SU-DHL-6 (cell line): ENCODE results near the gene CCL21.
"Not testable (repeated sequence)": the region's sequence is repeated elsewhere in the genome, so short reads cannot be mapped to it uniquely, and the experiment has no call there.

Experiments
- H2AFZ ChIP-seq: fragments of 200-600 bp; sonication (generic); 2 replicates; pipeline ENCODE4 v1.6.1; 2014; ENCODE audit warnings: low read depth, mild to moderate bottlenecking, moderate library complexity, mixed read lengths, antibody characterized with exemption, low read length; ENCODE audit not compliant: severe bottlenecking
- H3F3A ChIP-seq: fragments of 200-600 bp; shearing (Covaris generic); 2 replicates; pipeline ENCODE4 v1.6.0; 2016; ENCODE audit warnings: antibody characterized with exemption, mild to moderate bottlenecking; ENCODE audit not compliant: insufficient read depth
- H3K27ac ChIP-seq: fragments of 200-600 bp; sonication (generic); 2 replicates; pipeline ENCODE4 v1.5.1; 2016; ENCODE audit warnings: low read depth, mild to moderate bottlenecking, low read length, moderate library complexity, mixed read lengths
- H3K27me3 ChIP-seq: fragments of 200-600 bp; sonication (generic), shearing (Covaris generic); 2 replicates; pipeline ENCODE4 v1.6.0; 2014; ENCODE audit warnings: mild to moderate bottlenecking, low read length
- H3K36me3 ChIP-seq: fragments of 200-600 bp; sonication (generic); 2 replicates; pipeline ENCODE4 v1.6.1; 2014; ENCODE audit warnings: mild to moderate bottlenecking, low read length, mixed read lengths
- H3K4me2 ChIP-seq: fragments of 300-600, 200-600 bp; shearing (Covaris generic), sonication (generic); 2 replicates; pipeline ENCODE4 v1.6.0; 2014; ENCODE audit warnings: low read length, low read depth, mild to moderate bottlenecking; ENCODE audit not compliant: poor library complexity, severe bottlenecking
- H3K4me3 ChIP-seq: fragments of 200-600 bp; sonication (generic); 2 replicates; pipeline ENCODE4 v1.5.1; 2014; ENCODE audit warnings: antibody characterized with exemption, low read length, mild to moderate bottlenecking, mixed read lengths; ENCODE audit not compliant: insufficient read depth, poor library complexity, severe bottlenecking
- H3K79me2 ChIP-seq: fragments of 200-600 bp; sonication (generic); 2 replicates; pipeline ENCODE4 v1.6.1; 2014; ENCODE audit warnings: mild to moderate bottlenecking, low read length, moderate library complexity; ENCODE audit not compliant: insufficient read depth
- H3K9ac ChIP-seq: fragments of 200-600 bp; sonication (generic); 2 replicates; pipeline ENCODE4 v1.7.0; 2014; ENCODE audit warnings: mild to moderate bottlenecking, low read length
- H3K9me2 ChIP-seq: fragments of 200-600 bp; sonication (generic); replicated peaks from 2 replicates; pipeline ENCODE4 v1.6.1; 2014; ENCODE audit warnings: low read length; ENCODE audit not compliant: insufficient read depth
- H3K9me3 ChIP-seq: fragments of 200-600 bp; sonication (generic); 2 replicates; pipeline ENCODE4 v1.6.1; 2014; ENCODE audit warnings: low read length, mixed read lengths; ENCODE audit not compliant: insufficient read depth
- H4K20me1 ChIP-seq: fragments of 200-600 bp; sonication (generic); 2 replicates; pipeline ENCODE4 v1.6.1; 2014; ENCODE audit warnings: low read depth, mild to moderate bottlenecking, antibody characterized with exemption, low read length, moderate library complexity, mixed read lengths
- EZH2phosphoT487 ChIP-seq: fragments of 200-600 bp; sonication (generic), shearing (Covaris generic); conservative IDR thresholded peaks from 2 replicates; pipeline ENCODE4 v1.6.1; 2018; ENCODE audit warnings: mild to moderate bottlenecking, antibody characterized with exemption, low read length, moderate library complexity, mixed read lengths
- TF ChIP-seq, protein P1 (sequence below): fragments of 200-600 bp; sonication (generic); IDR thresholded peaks from one replicate; pipeline ENCODE4 v1.5.1; 2017; ENCODE audit warnings: antibody characterized with exemption, mild to moderate bottlenecking, low read length, moderate library complexity; ENCODE audit not compliant: insufficient read depth, poor library complexity, severe bottlenecking

The CCL21 gene

DNA sequence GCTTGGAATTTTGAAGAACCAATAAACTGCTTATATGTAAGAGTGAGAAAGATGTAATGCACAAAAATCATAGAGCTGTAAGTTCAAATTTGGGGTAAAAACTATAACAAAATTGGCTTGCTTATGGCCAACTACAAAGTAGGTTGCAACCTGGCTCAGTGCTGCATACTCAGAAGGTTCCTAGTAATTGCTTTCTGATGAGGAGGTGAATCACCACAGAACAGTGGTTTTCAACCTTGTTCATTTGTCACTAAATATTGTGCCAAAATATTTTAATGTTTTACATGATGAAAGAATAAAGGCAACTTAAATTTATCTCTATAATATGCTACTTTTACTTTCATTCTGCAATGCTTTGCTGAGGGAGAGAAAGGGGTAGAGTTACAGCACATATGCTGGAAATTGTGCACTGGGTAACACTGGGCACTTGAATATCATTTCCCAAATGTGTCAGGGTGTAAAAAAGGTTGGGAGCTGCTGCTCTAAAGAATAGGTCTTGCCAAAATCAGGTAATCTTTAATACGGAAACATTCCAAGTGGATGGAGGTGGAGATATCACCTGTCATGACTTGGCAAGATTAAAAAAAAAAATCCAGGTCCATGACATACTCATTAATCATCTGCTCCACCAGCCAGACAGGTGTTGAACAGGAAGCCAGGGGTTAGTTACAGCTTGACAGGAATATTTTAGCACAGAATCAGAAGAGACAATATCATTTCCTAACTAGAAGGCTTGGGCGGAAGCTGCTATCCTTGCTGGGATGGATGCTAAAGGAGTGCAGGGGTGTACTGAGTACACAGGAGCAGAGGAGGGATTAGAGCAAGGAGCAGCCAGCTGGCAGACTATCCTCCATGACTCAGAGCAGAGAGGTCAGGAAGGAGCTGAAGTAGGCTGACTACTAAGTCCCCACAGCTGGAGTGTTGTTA lies 34.6 kb upstream of the CCL21 start:
- Histone ChIP-seq H3K36me3 (no peaks in the 10 kb centered on the region), H3K4me3 (no peak overlapping the region), H3K9ac (no peak overlapping the region), H3K79me2 (no peaks in the 10 kb centered on the region), H3K9me3 (no peaks in the 10 kb centered on the region; the same call in 1 of the 2 replicates), H3K27me3 (0 out of 2 replicates have a peak, but pooled peaks cover 2% of the 10 kb centered on the region), H2AFZ (no peak overlapping the region), H3F3A (no peaks in the 10 kb centered on the region), H3K4me2 (no peak overlapping the region), H4K20me1 (no peaks in the 10 kb centered on the region), H3K27ac (no peak overlapping the region), H3K9me2 (no peaks in the 10 kb centered on the region)
- TF ChIP-seq, protein P1, sequence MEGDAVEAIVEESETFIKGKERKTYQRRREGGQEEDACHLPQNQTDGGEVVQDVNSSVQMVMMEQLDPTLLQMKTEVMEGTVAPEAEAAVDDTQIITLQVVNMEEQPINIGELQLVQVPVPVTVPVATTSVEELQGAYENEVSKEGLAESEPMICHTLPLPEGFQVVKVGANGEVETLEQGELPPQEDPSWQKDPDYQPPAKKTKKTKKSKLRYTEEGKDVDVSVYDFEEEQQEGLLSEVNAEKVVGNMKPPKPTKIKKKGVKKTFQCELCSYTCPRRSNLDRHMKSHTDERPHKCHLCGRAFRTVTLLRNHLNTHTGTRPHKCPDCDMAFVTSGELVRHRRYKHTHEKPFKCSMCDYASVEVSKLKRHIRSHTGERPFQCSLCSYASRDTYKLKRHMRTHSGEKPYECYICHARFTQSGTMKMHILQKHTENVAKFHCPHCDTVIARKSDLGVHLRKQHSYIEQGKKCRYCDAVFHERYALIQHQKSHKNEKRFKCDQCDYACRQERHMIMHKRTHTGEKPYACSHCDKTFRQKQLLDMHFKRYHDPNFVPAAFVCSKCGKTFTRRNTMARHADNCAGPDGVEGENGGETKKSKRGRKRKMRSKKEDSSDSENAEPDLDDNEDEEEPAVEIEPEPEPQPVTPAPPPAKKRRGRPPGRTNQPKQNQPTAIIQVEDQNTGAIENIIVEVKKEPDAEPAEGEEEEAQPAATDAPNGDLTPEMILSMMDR: no peak
- TF ChIP-seq EZH2phosphoT487: no peak

DNA sequence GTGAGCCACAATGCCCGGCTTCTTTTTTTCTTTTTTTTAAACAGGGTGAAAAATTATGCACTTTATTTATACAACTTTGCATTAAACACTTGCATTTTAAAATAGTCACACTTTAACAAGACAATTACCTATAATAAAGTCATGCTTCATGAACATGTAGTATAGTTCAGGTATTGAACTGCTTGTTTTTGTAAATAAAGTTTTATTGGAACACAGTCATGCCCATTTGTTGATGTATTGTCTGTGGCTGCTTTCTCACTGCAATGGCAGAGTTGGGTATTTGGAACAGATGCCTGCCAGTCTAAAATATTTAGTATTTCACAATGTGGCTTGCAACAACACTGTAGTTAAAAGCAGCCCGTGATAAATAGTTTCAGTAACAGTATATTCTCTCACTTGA lies 32.8 kb upstream of the CCL21 start:
- no peak overlapping the region for H3K27ac ChIP-seq
- H4K20me1 ChIP-seq: no peaks in the 10 kb centered on the region

DNA sequence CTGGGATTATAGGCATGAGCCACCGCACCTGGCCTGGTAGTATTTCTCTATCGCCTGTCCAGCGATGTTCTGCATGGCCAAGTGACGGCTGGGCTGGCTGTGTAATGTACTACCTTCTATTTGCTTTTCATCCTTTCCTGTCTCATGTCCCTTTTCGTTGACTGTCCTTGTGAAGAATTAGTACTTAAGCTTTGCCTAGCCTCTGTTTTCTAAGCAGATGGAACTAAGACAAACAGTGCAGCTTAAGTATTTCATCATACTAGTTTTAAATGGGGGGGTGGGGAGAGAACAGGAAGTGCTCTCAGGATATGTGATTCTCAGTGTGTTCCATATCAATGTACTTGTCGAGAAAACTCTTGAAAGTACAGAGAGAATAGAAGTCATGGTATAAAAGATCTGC lies 31.7 kb upstream of the CCL21 start:
- Histone ChIP-seq H3K79me2 (no peaks in the 10 kb centered on the region), H3K27me3 (peaks cover 3% of the 10 kb centered on the region; the same call in 1 of the 2 replicates), H3K9ac (no peak overlapping the region), H3K9me2 (no peaks in the 10 kb centered on the region), H3K9me3 (no peaks in the 10 kb centered on the region), H3K27ac (no peak overlapping the region), H2AFZ (no peak overlapping the region), H3K36me3 (no peaks in the 10 kb centered on the region), H3K4me2 (no peak overlapping the region), H4K20me1 (no peaks in the 10 kb centered on the region), H3F3A (no peaks in the 10 kb centered on the region), H3K4me3 (no peak overlapping the region)
- TF ChIP-seq, protein P1: no peak
- TF ChIP-seq EZH2phosphoT487: no peak

More for the DNA sequence above, 32.8 kb upstream of the CCL21 start:
- Histone ChIP-seq H2AFZ (no peak overlapping the region), H3K9ac (no peak overlapping the region), H3K4me2 (no peak overlapping the region), H3K79me2 (no peaks in the 10 kb centered on the region), H3K9me2 (no peaks in the 10 kb centered on the region), H3K36me3 (no peaks in the 10 kb centered on the region), H3K4me3 (no peak overlapping the region), H3K9me3 (no peaks in the 10 kb centered on the region; the same call in 1 of the 2 replicates), H3F3A (no peaks in the 10 kb centered on the region), H3K27me3 (0 out of 2 replicates have a peak, but pooled peaks cover 2% of the 10 kb centered on the region)
- no peak for TF ChIP-seq EZH2phosphoT487
- TF ChIP-seq, protein P1: no peak

DNA sequence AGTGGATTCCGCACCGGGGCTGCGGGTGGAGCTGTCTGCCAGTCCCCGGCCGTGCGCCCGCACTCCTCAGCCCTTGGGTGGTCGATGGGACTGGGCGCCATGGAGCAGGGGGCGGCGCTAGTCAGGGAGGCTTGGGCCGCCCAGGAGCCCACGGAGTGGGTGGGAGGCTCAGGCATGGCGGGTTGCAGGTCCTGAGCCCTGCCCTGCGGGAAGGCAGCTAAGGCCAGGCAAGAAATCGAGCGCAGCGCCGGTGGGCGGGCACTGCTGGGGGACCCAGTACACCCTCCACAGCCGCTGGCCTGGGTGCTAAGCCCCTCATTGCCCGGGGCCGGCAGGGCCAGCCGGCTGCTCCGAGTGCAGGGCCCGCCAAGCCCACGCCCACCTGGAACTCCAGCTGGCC lies 30.2 kb upstream of the CCL21 start:
- not testable (repeated sequence) for H3K9ac ChIP-seq, H3K4me3 ChIP-seq, H3K9me2 ChIP-seq, H3K4me2 ChIP-seq, H3K79me2 ChIP-seq, H2AFZ ChIP-seq, H3K27ac ChIP-seq, H4K20me1 ChIP-seq, H3F3A ChIP-seq, H3K27me3 ChIP-seq, H3K36me3 ChIP-seq, H3K9me3 ChIP-seq
